GM19193 (cell line): ENCODE data around the gene TLNRD1.

ENCODE experiments used
- POLR2A ChIP-seq: IDR thresholded peaks from 4 replicates; pipeline ENCODE4 v1.6.1; 2011; ENCODE audit not compliant: insufficient read depth, insufficient read length; ENCODE audit errors: extremely low read depth

The TLNRD1 gene

DNA sequence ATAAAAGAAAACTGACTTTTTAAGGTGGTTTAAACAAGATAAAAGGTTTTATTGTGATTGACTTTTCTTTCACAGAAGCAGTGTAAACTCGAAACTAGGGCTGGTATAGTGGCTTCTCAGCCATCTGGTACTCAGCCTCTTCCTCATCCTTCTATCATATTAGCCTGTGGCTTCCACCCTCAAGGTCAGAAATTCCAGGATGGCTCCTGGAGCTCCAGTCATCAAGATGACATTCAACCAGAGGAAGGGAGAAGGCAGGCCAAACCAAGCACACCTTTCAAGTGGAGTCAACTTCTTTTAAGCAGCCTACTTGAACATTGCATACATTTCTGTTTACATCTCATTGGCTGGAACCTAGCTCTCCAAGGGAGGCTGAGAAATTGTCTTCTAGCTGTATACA, 9.8 kb upstream of the TLNRD1 start:
- TF ChIP-seq POLR2A = no peak

DNA sequence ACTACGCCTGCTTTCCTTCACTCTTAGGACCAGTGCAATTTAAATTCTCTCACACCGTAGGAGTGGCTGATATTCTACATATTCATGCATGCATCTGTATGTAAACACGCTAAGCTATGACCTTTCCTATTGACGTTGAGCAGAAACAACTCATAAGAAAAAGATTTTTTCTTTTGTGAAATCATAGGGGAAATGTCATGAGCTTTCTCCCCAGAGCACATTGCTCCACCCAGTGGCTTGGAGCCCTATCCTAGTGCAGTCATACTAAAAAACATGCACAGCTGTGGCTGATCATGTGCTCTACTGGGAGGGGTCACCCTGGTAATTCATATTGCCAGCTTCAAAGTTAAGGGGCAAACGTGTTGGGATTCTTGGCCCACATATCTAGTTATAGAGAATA, 9.3 kb upstream of the TLNRD1 start:
- no peak for TF ChIP-seq POLR2A

DNA sequence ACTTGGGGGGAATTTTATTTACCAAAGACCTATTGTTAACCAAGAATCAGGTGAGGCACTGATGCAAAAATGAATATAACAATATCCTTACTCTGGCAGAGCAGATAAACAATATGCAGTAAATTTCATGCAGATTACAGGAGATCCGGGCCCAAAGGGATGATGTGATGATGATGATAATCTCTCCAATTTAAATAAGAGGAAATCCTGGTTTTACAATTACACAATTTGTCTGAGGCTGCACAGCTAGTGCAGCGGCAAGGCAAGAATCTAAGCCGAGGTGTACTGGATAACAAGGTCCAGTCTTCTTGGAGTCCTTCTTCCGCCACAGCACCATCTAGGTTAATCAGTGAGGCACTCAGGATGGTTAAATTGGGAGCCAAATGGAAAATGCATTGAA, 8.7 kb upstream of the TLNRD1 start:
- no peak for TF ChIP-seq POLR2A

DNA sequence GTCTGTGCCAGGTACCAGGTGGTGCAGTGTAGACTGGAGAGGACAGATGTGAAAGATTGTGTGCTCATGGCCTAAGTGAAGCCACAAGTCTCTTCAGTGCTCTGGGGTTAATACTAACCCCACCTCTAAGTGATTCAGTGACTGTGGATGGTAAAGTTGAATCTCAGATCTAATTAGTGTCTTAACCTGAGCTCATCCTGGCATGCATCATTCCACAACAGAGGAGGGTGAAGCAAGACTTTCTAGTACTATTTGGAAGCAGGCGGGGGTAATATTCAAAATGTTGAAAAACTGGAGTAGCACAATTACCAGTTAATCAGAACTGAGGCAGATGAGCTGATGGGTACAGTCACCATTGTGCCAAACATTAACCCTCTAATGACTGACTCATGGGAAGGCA, 8.3 kb upstream of the TLNRD1 start:
- TF ChIP-seq POLR2A = no peak

DNA sequence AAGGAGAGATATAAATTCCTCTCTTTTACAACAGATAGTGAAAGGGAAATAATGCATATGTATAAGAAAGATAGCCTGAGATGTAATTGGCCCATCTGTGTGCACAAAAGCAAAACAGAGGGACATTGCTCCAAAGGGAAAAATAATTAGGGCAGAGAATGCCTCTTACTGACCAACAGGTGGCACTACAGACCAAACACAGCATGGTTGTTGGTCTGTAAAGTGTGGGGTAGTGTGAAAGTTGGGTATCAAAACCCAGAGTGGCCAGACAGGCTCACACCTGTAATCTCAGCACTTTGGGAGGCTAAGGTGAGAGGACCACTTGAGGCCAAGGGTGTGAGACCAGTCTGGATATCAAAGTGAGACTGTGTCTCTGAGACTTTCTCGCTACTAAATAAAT, 4.5 kb upstream of the TLNRD1 start:
- TF ChIP-seq POLR2A = no peak

DNA sequence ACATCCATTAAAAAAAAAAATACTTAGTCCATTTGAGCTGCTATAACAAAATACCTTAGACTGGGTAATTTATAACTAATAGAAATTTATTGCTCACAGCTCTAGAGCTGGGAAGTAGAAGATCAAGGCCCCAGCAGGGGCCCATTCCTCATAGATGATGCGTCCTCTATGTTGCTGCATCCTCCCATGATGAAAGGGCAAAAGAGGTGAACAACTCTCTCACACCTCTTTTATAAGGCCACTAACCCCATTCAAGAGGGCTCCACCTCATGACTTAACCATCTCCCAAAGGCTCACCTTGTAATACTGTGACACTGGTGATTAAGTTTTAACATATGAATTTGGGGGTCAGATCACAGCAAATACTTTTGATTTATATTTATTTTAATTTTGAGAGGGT, 3.0 kb upstream of the TLNRD1 start:
- TF ChIP-seq POLR2A = no peak

DNA sequence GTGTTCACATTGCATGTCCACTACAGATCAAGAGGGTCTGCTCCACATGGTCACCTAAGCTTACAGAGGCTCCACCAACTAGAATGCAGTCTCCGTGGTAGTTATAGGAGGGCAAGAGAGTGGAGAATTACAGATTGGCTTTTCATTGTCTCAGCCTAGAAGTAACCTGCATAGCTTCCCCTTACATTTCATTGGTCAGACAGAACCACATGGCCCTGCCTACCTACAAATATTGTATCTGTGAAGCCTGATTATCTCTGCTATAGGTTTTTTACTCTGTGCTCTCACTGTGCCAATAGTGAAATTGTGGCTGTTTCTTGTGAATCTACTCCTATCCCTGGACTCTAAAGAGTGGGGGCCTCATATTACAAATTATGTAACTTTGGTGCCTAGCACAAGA, 2.5 kb upstream of the TLNRD1 start:
- no peak for TF ChIP-seq POLR2A

DNA sequence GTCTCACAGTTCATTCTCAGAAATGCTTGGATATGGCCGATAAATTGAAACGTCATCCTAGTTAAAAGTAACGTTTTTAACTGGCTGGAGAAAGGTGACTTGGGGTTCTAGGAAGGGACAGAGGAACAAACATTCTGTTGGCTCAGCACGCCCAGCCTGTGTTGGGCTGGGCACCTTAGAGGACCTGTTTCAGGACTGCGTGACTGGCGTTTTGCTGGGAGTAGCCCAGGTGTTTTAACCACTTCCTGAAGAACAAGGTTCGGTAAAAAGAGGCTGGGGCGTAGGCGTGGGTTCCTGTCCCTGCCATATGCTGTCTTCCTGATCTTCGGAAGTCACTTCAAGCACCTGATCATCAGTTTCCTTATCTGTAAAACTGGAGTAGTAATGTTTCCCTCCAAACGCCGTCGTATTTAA, 1.1 kb upstream of the TLNRD1 start:
- no peak for TF ChIP-seq POLR2A

DNA sequence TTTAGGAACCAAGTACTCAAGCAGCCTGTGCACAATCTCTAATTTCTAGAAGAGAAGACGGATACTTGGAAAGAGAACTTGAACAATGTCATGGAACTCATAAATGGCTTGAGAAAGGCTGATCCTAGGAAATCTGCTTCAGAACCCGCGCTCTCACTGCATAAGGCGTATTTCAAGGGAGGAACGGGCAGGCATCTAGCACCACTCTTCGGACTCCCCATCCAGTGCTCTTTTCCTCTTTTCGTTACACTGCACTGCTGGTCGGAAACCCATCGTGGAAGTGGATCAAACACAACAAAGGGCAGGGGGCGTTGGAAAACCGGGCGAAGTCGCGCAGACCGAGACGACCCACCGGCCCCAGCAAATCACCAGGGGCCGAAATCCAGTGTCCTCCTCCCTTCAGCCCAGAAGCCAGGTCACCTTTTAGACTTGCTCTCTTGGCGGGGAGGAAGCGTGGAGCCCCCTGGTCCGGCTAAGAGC, 539 bp upstream of the TLNRD1 start:
- no peak for TF ChIP-seq POLR2A

DNA sequence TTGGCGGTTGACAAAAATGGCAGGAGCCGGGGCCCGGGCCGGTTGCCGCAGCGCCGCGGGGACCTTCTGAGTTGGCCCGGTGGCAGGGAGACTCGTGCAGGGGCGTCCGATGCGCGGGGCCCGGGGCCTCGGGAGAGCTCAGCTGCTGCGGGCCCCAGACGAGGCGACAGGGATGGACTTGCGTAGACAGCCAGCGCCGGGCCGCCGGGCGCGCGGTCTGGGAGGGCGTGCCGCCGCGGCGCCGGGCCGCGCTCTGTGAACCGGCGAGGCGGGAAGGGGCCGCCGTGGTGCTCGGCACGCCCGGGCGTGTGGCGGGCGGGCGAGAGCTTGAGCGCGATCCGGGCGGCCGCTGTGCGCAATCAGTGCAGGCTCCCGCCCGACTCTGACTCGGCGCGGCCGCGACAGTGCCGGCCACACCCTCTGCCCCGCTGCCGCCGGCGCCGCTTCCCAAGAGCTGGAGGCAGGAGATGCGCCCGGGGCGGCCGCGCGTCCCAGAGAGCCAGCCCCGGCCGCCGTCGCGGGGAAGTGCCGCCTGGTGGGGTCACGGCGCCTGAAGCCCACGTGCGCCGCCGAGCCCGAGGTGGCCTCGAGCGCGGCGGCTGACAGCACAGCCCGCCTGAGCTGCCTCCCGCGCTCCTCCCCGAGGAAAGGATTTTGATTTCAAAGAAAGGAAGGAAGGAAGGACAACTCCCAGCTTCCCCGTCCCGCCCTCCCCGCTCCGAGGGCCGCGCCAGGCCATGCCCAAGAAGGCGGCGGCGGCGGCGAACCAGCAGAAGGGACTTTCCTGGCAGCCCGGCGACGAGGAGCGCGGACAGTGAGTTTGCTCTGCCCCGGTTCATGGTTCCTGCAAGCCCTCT, 657 bp downstream of the TLNRD1 start:
- TF ChIP-seq POLR2A = no peak

DNA sequence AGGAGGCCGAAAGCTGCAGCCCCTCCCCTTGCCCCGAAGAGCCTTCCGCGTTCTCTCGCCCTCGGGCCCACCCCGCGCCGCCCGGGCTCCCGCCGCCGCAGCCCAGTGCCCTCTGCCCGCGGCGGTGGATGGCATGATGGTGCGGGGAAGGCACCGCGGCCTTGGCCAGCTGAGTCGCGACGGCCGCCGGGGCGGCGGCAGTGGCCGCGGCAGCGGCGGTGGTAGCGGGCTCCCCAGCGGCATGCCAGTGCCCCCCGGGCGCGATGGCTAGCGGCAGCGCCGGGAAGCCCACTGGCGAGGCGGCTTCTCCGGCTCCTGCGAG, 1.2 kb downstream of the TLNRD1 start:
- TF ChIP-seq POLR2A = no peak

DNA sequence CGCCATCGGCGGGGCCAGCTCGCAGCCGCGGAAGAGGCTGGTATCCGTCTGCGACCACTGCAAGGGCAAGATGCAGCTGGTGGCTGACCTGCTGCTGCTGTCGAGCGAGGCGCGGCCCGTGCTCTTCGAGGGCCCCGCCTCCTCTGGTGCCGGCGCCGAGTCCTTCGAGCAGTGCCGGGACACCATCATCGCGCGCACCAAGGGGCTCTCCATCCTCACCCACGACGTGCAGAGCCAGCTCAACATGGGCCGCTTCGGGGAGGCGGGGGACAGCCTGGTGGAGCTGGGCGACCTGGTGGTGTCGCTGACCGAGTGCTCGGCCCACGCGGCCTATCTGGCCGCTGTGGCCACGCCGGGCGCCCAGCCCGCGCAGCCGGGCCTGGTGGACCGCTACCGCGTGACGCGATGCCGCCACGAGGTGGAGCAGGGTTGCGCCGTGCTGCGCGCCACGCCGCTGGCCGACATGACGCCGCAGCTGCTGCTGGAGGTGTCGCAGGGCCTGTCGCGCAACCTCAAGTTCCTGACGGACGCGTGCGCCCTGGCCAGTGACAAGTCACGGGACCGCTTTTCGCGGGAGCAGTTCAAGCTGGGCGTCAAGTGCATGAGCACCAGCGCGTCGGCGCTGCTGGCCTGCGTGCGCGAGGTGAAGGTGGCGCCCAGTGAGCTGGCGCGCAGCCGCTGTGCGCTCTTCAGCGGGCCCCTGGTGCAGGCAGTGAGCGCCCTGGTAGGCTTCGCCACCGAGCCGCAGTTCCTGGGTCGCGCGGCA, 1.8 kb downstream of the TLNRD1 start:
- no peak for TF ChIP-seq POLR2A

DNA sequence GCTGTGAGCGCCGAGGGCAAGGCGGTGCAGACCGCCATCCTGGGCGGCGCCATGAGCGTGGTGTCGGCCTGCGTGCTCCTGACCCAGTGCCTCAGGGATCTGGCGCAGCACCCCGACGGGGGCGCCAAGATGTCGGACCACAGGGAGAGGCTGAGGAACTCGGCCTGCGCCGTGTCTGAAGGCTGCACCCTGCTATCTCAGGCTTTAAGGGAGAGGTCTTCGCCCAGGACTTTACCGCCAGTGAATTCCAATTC, 2.3 kb downstream of the TLNRD1 start:
- TF ChIP-seq POLR2A = no peak

DNA sequence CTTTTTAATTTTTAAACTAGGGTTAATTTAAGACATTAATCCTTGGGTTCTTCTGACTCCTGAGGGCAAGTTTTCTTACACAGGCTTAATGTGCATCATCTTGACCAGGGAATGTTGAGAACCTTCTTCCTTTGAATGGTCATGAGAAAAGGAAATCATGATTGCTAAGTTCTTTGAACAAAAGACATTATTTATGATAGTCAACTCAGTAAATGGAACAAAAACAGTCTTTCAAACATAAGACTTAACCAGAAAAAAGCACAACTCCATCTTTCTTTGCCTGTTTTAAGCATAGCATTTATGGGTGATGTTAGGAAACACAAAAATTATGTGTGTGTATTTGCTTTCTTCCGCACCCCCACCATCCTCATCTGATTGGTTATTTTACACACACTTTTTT, 5.4 kb downstream of the TLNRD1 start:
- TF ChIP-seq POLR2A = no peak

DNA sequence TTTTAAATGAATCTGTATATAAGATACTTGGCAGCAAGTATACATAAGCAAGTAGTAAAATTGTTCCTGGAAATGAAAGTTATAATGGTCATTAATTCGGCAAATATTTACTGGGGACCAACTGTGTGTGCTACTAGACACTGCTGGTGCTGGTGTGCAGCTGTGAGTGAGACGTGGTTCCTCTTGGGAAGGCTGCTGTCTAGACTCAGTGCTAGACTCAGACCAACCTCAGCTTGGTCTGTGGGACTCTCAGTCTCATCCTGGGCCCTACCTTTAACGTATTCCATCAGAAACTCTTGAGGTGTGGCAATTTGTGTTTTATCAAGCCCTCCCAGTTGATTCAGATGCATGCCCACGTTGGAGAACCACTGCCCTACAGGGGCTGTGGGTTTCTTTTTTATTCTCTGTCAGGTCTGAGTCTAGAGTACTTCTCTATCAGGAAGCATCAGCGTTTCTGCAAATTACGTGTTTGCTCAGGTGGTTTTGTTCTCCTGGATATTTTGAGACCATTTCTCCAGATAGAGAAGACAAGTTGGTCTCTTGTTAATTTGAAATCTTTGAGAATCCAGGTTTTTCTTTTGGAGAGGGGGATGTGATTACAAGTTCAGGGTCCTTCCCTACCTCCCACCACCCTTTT, 6.8 kb downstream of the TLNRD1 start:
- TF ChIP-seq POLR2A = no peak

DNA sequence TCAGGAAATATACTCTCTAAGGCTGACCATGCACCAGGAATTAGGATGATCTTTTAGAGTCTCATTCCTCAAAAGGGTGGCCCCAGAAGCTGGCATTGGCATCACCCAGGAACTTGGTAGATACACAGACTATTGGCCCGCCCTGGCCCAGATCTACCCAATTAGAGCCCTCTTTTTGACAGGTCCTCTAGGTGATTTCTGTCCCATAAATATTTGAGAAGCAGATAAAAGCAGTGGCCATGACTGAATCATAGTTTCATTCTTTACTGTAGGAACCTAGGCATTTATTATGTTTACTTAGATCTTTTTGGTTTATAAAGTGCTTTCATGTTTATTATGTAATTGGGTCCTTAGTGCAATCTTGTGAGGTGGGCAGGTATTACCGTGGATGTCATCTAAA, 7.6 kb downstream of the TLNRD1 start:
- TF ChIP-seq POLR2A = no peak
